ENCODE results near the gene UGT1A4.

DNA sequence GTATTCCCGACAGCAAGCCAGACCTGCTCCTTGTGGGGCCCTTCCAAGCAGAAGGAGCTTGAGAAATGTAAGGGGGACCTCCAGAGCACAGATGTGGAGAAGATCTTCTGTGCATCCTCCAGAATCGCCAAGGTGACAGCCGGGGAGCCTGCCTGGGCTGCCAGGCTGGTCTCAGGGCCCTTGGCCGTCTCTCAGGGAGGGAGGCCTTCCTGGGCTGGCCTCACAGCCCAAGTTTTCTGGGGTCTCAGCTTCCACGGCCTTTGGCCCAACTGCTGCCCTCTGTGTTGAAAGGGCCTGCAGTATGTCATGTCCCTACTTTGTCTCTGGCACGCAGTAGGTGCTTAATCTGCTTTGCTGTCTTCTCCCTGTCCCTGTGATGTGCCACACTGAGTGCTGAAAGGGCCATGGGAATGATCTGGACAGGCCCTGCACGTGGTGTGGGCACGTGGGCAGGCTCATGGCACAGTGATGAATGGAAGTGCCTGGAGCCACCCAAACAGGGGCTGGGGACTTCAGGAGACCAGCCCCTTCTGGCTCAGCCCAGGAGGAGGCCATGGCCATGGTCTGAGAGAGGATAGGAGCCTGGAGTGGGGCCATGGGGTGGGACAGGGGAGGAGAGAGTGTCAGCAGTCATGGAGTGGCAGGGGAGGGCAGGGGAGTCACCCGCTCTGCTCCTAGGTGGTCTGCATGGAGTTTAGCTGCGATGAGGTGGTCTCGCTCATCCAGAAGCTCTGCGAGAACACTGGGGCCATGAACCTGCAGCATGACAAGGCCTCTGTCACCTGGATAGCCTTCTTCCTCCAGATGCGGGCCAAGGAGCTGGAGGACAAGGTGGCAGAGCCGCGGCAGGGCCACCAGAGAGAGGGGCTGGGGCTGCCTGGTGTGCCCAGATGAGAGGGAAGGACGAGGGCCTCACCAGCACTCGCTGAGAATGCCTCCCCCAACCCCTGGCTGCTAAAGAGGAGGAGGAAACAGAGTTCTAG is 100.4 kb downstream of the UGT1A4 start:
- TF ChIP-seq, protein P1, sequence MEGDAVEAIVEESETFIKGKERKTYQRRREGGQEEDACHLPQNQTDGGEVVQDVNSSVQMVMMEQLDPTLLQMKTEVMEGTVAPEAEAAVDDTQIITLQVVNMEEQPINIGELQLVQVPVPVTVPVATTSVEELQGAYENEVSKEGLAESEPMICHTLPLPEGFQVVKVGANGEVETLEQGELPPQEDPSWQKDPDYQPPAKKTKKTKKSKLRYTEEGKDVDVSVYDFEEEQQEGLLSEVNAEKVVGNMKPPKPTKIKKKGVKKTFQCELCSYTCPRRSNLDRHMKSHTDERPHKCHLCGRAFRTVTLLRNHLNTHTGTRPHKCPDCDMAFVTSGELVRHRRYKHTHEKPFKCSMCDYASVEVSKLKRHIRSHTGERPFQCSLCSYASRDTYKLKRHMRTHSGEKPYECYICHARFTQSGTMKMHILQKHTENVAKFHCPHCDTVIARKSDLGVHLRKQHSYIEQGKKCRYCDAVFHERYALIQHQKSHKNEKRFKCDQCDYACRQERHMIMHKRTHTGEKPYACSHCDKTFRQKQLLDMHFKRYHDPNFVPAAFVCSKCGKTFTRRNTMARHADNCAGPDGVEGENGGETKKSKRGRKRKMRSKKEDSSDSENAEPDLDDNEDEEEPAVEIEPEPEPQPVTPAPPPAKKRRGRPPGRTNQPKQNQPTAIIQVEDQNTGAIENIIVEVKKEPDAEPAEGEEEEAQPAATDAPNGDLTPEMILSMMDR (IDR thresholded peaks at IDR 0.05) = no peak
- TF ChIP-seq POLR2A (IDR thresholded peaks at IDR 0.05) (no peak), POLR2AphosphoS5 (IDR thresholded peaks at IDR 0.05) (no peak)
